GM21723 (cell line): ENCODE results near the gene STEAP2.
A peak's percentile ranks its signal among the peaks of the same experiment; 100 is the strongest.

ENCODE experiments used
- ATAC-seq: cut with Tn5 transposase; IDR thresholded peaks from one replicate; pipeline ENCODE4 v1.9.1; 2021; ENCODE audit warnings: mild to moderate bottlenecking, moderate library complexity; ENCODE audit not compliant: unreplicated experiment

The STEAP2 gene

GRCh38 chr7:90192876-90193750 lies 18.4 kb upstream of the STEAP2 start:
- ATAC-seq, result no peak

- no peak for ATAC-seq
These were observed 16.4 kb upstream of the STEAP2 start for GRCh38 chr7:90194911-90195809.

- no peak for ATAC-seq
These were observed 9.9 kb upstream of the STEAP2 start for GRCh38 chr7:90201500-90202195.

GRCh38 chr7:90207956-90208355 lies 3.6 kb upstream of the STEAP2 start:
- no peak for ATAC-seq

- ATAC-seq, result no peak
These were observed 1.8 kb upstream of the STEAP2 start for GRCh38 chr7:90209776-90210175.

- no peak for ATAC-seq
These were observed 1.1 kb upstream of the STEAP2 start for GRCh38 chr7:90210475-90210874.

GRCh38 chr7:90210981-90211380 lies 559 bp upstream of the STEAP2 start:
- peak; percentile 6 for ATAC-seq

- no peak for ATAC-seq
These were observed 582 bp downstream of the STEAP2 start for GRCh38 chr7:90212149-90212495.

- no peak for ATAC-seq
These were observed 2.0 kb downstream of the STEAP2 start for GRCh38 chr7:90213521-90213920.

- no peak for ATAC-seq
These were observed 4.6 kb downstream of the STEAP2 start for GRCh38 chr7:90216080-90216674.

- ATAC-seq, result no peak
These were observed 5.2 kb downstream of the STEAP2 start for GRCh38 chr7:90216771-90217170.

GRCh38 chr7:90222390-90222789 lies 10.8 kb downstream of the STEAP2 start:
- ATAC-seq, result no peak

- ATAC-seq, result no peak
These were observed 11.5 kb downstream of the STEAP2 start for GRCh38 chr7:90222811-90223725.

GRCh38 chr7:90224195-90224594 lies 12.7 kb downstream of the STEAP2 start:
- ATAC-seq, result no peak

GRCh38 chr7:90225181-90225580 lies 13.6 kb downstream of the STEAP2 start:
- ATAC-seq, result no peak

- no peak for ATAC-seq
These were observed 14.1 kb downstream of the STEAP2 start for GRCh38 chr7:90225601-90226000.

- no peak for ATAC-seq
These were observed 15.7 kb downstream of the STEAP2 start for GRCh38 chr7:90227259-90227658.

- ATAC-seq, result no peak
These were observed 18.1 kb downstream of the STEAP2 start for GRCh38 chr7:90229682-90230081.

GRCh38 chr7:90230834-90231233 lies 19.3 kb downstream of the STEAP2 start:
- no peak for ATAC-seq

GRCh38 chr7:90231304-90231703 lies 19.8 kb downstream of the STEAP2 start:
- ATAC-seq, result no peak
